Neural progenitor cell (in vitro differentiated cells): ENCODE measurements around the gene CYGB. TPM values are rescaled to one million over a fixed set of nuclear protein-coding genes. Genes with fewer than 3 reads are reported as not detected.
A peak's percentile ranks its signal among the peaks of the same experiment; 100 is the strongest.

Experiments used
- DNase-seq: peaks from one replicate; pipeline ENCODE4 v3.0.0-alpha.2; 2016; ENCODE audit warnings: low spot score
- H2AFZ ChIP-seq: fragments of 200-600 bp; sonication (generic); replicated peaks from 2 replicates; pipeline ENCODE4 v1.6.1; 2016; ENCODE audit warnings: antibody characterized with exemption
- H3F3A ChIP-seq: fragments of 200-600 bp; sonication (generic); 2 replicates; pipeline ENCODE4 v1.6.1; 2016; ENCODE audit warnings: antibody characterized with exemption, low read depth
- H3K27ac ChIP-seq: fragments of 200-600 bp; sonication (generic); 2 replicates; pipeline ENCODE4 v1.5.1; 2016; ENCODE audit warnings: mild to moderate bottlenecking
- H3K27me3 ChIP-seq: fragments of 200-600 bp; sonication (generic); 2 replicates; pipeline ENCODE4 v1.6.1; 2016; ENCODE audit warnings: mild to moderate bottlenecking, moderate library complexity
- H3K36me3 ChIP-seq: fragments of 200-600 bp; sonication (generic); 2 replicates; pipeline ENCODE4 v1.5.1; 2016
- H3K4me1 ChIP-seq: fragments of 200-600 bp; sonication (generic); 2 replicates; pipeline ENCODE4 v1.6.1; 2016; ENCODE audit warnings: mixed run types
- H3K4me2 ChIP-seq: fragments of 200-600 bp; sonication (generic); 2 replicates; pipeline ENCODE4 v1.6.1; 2016
- H3K4me3 ChIP-seq: fragments of 200-600 bp; sonication (generic); 2 replicates; pipeline ENCODE4 v1.5.1; 2016
- H3K79me2 ChIP-seq: fragments of 200-600 bp; sonication (generic); 2 replicates; pipeline ENCODE4 v1.6.1; 2016; ENCODE audit warnings: low read depth
- H3K9ac ChIP-seq: fragments of 200-600 bp; sonication (generic); 2 replicates; pipeline ENCODE4 v1.6.1; 2016
- H3K9me3 ChIP-seq: fragments of 200-600 bp; sonication (generic); 2 replicates; pipeline ENCODE4 v1.5.1; 2016; ENCODE audit warnings: low read depth
- H4K20me1 ChIP-seq: fragments of 200-600 bp; sonication (generic); 2 replicates; pipeline ENCODE4 v1.6.1; 2016; ENCODE audit warnings: low read depth
- H3K27ac Mint-ChIP-seq: 3 replicates; pipeline ENCODE4 v1.8.0; 2021; ENCODE audit warnings: mixed read lengths
- H3K27me3 Mint-ChIP-seq: 2 replicates; pipeline ENCODE4 v1.8.0; 2022; ENCODE audit warnings: low read depth, mild to moderate bottlenecking, inconsistent platforms, moderate library complexity, mixed read lengths; ENCODE audit not compliant: insufficient read depth
- H3K36me3 Mint-ChIP-seq: 3 replicates; pipeline ENCODE4 v1.8.0; 2021; ENCODE audit warnings: mixed read lengths
- H3K4me1 Mint-ChIP-seq: 3 replicates; pipeline ENCODE4 v1.8.0; 2021; ENCODE audit warnings: mixed read lengths
- H3K4me3 Mint-ChIP-seq: 3 replicates; pipeline ENCODE4 v1.8.0; 2021; ENCODE audit warnings: mild to moderate bottlenecking, moderate library complexity, mixed read lengths
- H3K9me3 Mint-ChIP-seq: 3 replicates; pipeline ENCODE4 v1.8.0; 2020; ENCODE audit warnings: mixed read lengths
- EZH2 ChIP-seq: fragments of 200-600 bp; sonication (generic); IDR thresholded peaks from 2 replicates; pipeline ENCODE4 v1.6.1; 2017; ENCODE audit warnings: antibody characterized with exemption, mild to moderate bottlenecking, moderate library complexity
- EZH2phosphoT487 ChIP-seq: fragments of 200-600 bp; sonication (generic); IDR thresholded peaks from 2 replicates; pipeline ENCODE4 v1.6.1; 2017; ENCODE audit warnings: antibody characterized with exemption
- small RNA-seq: library from RNA; depleted of rRNA; stranded (forward); fragments of <200 nt; gene quantifications from one replicate; pipeline ENCODE3, GENCODE V24; 2015
- total RNA-seq: library from RNA; depleted of rRNA; stranded (reverse); fragments of >200 nt; gene quantifications from 2 replicates; pipeline ENCODE4 v1.2.3, GENCODE V29; 2015; ENCODE audit warnings: low replicate concordance
- TF ChIP-seq, protein P1 (sequence below): fragments of 200-600 bp; sonication (generic); IDR thresholded peaks from 2 replicates; pipeline ENCODE4 v1.5.1; 2017; ENCODE audit warnings: antibody characterized with exemption, mild to moderate bottlenecking

Gene CYGB
- total RNA-seq, 1 donor from 2014 or later, result not detected

DNA sequence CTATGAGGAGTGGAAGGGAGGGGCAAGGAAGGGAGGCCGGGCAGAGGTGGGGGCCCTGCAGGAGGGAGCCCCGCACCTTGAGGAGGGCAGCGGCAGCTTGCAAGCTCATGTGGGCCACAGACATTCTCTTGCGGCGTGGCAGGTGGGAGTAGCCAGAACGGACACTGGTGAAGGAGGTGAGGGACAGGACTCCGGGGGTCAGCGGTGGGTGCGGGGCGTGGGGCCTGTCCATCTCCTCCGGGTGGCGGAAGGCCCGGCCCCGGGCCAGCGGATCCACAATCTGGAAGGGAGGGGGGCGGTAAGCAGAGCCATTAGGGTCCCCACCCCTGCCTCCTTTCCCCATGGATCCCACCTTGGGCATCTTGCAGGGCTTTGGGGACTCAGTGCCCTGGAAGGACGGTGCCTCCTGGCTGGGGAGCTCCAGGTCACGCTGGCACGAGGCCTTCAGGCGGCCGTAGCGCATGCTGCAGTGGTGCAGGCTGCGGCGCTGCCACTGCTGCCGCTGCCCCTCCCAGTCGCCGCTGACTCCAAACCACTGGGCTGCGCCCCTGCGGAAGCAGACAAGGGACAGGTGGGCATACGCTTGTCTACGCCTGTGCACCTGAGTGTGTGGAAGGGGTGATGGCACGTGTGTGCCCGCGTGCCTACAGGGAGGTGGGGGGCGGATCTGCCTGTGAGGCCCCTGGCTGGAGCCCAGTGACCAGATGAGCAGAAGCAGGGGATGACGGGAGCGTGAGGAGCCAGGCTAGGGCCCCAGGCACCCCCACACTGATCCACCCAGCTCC lies 58.6 kb downstream of the CYGB start:
- Histone ChIP-seq H2AFZ (no peak overlapping the region), H3K27me3 (no peaks in the 10 kb centered on the region), H3K4me1 (no peaks in the 10 kb centered on the region), H3K4me2 (no peak overlapping the region), H3F3A (peaks cover 3% of the 10 kb centered on the region), H4K20me1 (no peaks in the 10 kb centered on the region), H3K36me3 (no peaks in the 10 kb centered on the region), H3K9me3 (no peaks in the 10 kb centered on the region), H3K79me2 (no peaks in the 10 kb centered on the region), H3K4me3 (no peak overlapping the region), H3K9ac (no peak overlapping the region), H3K27ac (no peak overlapping the region)
- TF ChIP-seq, protein P1, sequence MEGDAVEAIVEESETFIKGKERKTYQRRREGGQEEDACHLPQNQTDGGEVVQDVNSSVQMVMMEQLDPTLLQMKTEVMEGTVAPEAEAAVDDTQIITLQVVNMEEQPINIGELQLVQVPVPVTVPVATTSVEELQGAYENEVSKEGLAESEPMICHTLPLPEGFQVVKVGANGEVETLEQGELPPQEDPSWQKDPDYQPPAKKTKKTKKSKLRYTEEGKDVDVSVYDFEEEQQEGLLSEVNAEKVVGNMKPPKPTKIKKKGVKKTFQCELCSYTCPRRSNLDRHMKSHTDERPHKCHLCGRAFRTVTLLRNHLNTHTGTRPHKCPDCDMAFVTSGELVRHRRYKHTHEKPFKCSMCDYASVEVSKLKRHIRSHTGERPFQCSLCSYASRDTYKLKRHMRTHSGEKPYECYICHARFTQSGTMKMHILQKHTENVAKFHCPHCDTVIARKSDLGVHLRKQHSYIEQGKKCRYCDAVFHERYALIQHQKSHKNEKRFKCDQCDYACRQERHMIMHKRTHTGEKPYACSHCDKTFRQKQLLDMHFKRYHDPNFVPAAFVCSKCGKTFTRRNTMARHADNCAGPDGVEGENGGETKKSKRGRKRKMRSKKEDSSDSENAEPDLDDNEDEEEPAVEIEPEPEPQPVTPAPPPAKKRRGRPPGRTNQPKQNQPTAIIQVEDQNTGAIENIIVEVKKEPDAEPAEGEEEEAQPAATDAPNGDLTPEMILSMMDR, result no peak
- TF ChIP-seq EZH2, result no peak
- TF ChIP-seq EZH2phosphoT487, result no peak
- peaks cover 14% of the 10 kb centered on the region for H3K27me3 Mint-ChIP-seq
- H3K4me3 Mint-ChIP-seq, result no peak overlapping the region
- H3K36me3 Mint-ChIP-seq, result no peaks in the 10 kb centered on the region
- no peaks in the 10 kb centered on the region for H3K9me3 Mint-ChIP-seq
- DNase-seq, result no peak
- H3K27ac Mint-ChIP-seq, result peak overlapping the region; percentile 60
- peaks cover 19% of the 10 kb centered on the region for H3K4me1 Mint-ChIP-seq

DNA sequence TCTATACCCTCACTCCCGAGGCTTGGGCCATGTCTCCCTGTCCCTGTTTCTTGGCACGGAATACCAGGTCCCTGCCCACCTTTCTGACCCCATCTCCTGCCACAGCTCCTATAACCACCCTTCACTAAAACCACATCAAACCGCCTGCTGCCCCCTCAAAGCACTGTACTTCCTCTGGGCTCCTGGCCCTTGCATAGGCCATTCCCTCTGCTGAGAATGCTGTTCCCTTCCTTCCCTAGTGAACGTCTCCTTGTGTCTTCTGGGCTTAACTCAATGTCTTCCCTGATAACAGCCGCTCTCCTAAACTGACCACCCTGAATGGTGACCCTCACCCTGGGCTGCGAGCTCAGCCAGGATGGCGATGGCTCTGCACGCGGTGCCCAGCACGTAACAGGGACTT lies 59.4 kb downstream of the CYGB start:
- no peaks in the 10 kb centered on the region for H3K27me3 ChIP-seq
- Mint-ChIP-seq H3K36me3 (no peaks in the 10 kb centered on the region), H3K4me1 (peaks cover 19% of the 10 kb centered on the region), H3K4me3 (no peak overlapping the region), H3K27me3 (peaks cover 14% of the 10 kb centered on the region), H3K27ac (no peak overlapping the region), H3K9me3 (no peaks in the 10 kb centered on the region)
- peaks cover 3% of the 10 kb centered on the region for H3F3A ChIP-seq
- H2AFZ ChIP-seq, result no peak overlapping the region
- no peaks in the 10 kb centered on the region for H3K36me3 ChIP-seq
- H4K20me1 ChIP-seq, result no peaks in the 10 kb centered on the region
- no peak overlapping the region for H3K9ac ChIP-seq
- H3K4me1 ChIP-seq, result no peaks in the 10 kb centered on the region
- H3K79me2 ChIP-seq, result no peaks in the 10 kb centered on the region
- no peak for DNase-seq
- no peaks in the 10 kb centered on the region for H3K9me3 ChIP-seq
- TF ChIP-seq EZH2phosphoT487, result no peak
- TF ChIP-seq, protein P1, result no peak
- TF ChIP-seq EZH2, result no peak
- no peak overlapping the region for H3K4me3 ChIP-seq
- no peak overlapping the region for H3K4me2 ChIP-seq
- no peak overlapping the region for H3K27ac ChIP-seq

DNA sequence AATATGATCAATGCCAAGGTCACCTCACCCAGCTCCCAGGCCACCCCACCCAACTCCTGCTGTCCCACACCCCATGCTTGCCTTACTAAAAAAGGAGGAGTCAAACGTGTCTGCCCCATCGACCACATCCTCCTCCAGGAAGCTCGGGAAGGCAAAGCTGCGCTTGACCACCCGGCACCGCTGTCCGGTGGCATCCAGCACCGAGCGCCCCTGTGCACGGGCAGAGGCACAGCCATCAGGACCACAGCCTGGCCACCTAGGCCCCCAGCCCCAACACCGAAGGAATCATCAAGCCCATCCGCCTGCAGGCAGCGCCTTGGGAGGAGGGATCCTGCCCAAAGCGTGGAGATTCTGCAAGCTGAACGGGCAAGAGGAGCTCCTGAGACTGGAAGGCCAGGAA lies 59.9 kb downstream of the CYGB start:
- H3K9ac ChIP-seq, result no peak overlapping the region
- H3K36me3 ChIP-seq, result no peaks in the 10 kb centered on the region
- no peak overlapping the region for H3K4me3 ChIP-seq
- Mint-ChIP-seq H3K4me3 (no peak overlapping the region), H3K36me3 (no peaks in the 10 kb centered on the region), H3K4me1 (peaks cover 19% of the 10 kb centered on the region), H3K27ac (no peak overlapping the region), H3K9me3 (no peaks in the 10 kb centered on the region), H3K27me3 (peaks cover 12% of the 10 kb centered on the region)
- no peak overlapping the region for H3K4me2 ChIP-seq
- TF ChIP-seq, protein P1, result no peak
- TF ChIP-seq EZH2phosphoT487 (no peak), EZH2 (no peak)
- no peaks in the 10 kb centered on the region for H3K9me3 ChIP-seq
- H2AFZ ChIP-seq, result no peak overlapping the region
- H3K4me1 ChIP-seq, result no peaks in the 10 kb centered on the region
- no peak overlapping the region for H3K27ac ChIP-seq
- H4K20me1 ChIP-seq, result no peaks in the 10 kb centered on the region
- no peaks in the 10 kb centered on the region for H3K79me2 ChIP-seq
- H3K27me3 ChIP-seq, result no peaks in the 10 kb centered on the region
- H3F3A ChIP-seq, result peaks cover 3% of the 10 kb centered on the region
- no peak for DNase-seq

Small RNAs within 50 kb of the gene (small RNA-seq; reads per million reads assigned to genes)
- gene SNORD1A (not detected), gene SNORD1B (535 reads per million, percentile 99 among the genes with 10 or more reads in this experiment)

Other genes with a start within 250 kb of the CYGB start
- gene QRICH2, start 229.4 kb downstream of the CYGB start, total RNA-seq, result 1.7 and 2.3 TPM in 2 replicates
- gene PRPSAP1, start 183.8 kb downstream of the CYGB start, total RNA-seq, result 73.7 and 89.7 TPM in 2 replicates
- gene SPHK1, start 153.1 kb downstream of the CYGB start, total RNA-seq, result 1.3 and 1.9 TPM in 2 replicates
- gene UBE2O, start 84.6 kb downstream of the CYGB start, total RNA-seq, result 20.6 and 46.6 TPM in 2 replicates
- not detected in 2 replicates for gene AANAT, start 70.1 kb downstream of the CYGB start, total RNA-seq
- 0.79 and 5.0 TPM in 2 replicates for gene RHBDF2, start 36.3 kb downstream of the CYGB start, total RNA-seq
- gene PRCD, start 2.3 kb upstream of the CYGB start, total RNA-seq, result 0.09 TPM in 1 of 2 replicates, not detected in the other
- gene ST6GALNAC2, start 48.2 kb upstream of the CYGB start, total RNA-seq, result 0.28 TPM in 1 of 2 replicates, not detected in the other
- not detected in 2 replicates for gene ST6GALNAC1, start 106.0 kb upstream of the CYGB start, total RNA-seq
- 54.6 and 55.4 TPM in 2 replicates for gene MXRA7, start 173.3 kb upstream of the CYGB start, total RNA-seq
- 8.7 and 11.6 TPM in 2 replicates for gene JMJD6, start 188.9 kb upstream of the CYGB start, total RNA-seq
- 38.1 and 40.4 TPM in 2 replicates for gene METTL23, start 189.1 kb upstream of the CYGB start, total RNA-seq
- 329 and 333 TPM in 2 replicates for gene SRSF2, start 199.6 kb upstream of the CYGB start, total RNA-seq
- gene MFSD11, start 200.4 kb upstream of the CYGB start, total RNA-seq, result 22.5 and 25.7 TPM in 2 replicates